Measurements from ENCODE around the gene SERPINB5.

DNA sequence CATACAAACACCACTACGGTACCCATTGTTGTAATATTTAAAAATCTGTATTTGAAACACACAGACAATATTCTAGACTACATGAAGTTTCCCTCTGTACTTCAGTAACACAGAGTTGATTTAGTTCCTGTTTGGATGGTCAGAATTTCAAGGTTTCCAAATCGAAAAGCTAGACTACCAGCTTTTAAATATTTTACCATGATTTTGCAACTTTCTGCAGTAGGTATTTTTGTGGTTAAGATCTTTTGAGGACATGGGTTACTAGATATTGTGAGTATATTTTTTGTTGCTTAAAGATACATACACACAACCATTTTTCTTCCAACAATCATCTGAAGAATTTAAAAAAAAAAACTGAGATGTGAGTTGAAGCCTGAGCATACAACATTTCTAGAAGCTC, 10.9 kb downstream of the SERPINB5 start:
- TF ChIP-seq POLR2A (IDR thresholded peaks at IDR 0.05): no peak
- TF ChIP-seq, protein P1, sequence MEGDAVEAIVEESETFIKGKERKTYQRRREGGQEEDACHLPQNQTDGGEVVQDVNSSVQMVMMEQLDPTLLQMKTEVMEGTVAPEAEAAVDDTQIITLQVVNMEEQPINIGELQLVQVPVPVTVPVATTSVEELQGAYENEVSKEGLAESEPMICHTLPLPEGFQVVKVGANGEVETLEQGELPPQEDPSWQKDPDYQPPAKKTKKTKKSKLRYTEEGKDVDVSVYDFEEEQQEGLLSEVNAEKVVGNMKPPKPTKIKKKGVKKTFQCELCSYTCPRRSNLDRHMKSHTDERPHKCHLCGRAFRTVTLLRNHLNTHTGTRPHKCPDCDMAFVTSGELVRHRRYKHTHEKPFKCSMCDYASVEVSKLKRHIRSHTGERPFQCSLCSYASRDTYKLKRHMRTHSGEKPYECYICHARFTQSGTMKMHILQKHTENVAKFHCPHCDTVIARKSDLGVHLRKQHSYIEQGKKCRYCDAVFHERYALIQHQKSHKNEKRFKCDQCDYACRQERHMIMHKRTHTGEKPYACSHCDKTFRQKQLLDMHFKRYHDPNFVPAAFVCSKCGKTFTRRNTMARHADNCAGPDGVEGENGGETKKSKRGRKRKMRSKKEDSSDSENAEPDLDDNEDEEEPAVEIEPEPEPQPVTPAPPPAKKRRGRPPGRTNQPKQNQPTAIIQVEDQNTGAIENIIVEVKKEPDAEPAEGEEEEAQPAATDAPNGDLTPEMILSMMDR (IDR thresholded peaks at IDR 0.05): no peak
- TF ChIP-seq POLR2AphosphoS5 (IDR thresholded peaks at IDR 0.05): no peak
- no peak for TF ChIP-seq EP300 (IDR thresholded peaks at IDR 0.05)

Measured in suprapubic skin (tissue), 4 donors.